GM12801 (cell line): ENCODE data around the gene FBXW9.

Source experiments
- CTCF ChIP-seq: IDR thresholded peaks from one replicate; pipeline ENCODE4 v1.5.1; 2011; ENCODE audit warnings: control low read depth; ENCODE audit not compliant: insufficient read length; ENCODE audit errors: extremely low read depth

FBXW9 gene

GRCh38 chr19:12670159-12670928, 26.1 kb downstream of the FBXW9 start:
- TF ChIP-seq CTCF = no peak

DNA sequence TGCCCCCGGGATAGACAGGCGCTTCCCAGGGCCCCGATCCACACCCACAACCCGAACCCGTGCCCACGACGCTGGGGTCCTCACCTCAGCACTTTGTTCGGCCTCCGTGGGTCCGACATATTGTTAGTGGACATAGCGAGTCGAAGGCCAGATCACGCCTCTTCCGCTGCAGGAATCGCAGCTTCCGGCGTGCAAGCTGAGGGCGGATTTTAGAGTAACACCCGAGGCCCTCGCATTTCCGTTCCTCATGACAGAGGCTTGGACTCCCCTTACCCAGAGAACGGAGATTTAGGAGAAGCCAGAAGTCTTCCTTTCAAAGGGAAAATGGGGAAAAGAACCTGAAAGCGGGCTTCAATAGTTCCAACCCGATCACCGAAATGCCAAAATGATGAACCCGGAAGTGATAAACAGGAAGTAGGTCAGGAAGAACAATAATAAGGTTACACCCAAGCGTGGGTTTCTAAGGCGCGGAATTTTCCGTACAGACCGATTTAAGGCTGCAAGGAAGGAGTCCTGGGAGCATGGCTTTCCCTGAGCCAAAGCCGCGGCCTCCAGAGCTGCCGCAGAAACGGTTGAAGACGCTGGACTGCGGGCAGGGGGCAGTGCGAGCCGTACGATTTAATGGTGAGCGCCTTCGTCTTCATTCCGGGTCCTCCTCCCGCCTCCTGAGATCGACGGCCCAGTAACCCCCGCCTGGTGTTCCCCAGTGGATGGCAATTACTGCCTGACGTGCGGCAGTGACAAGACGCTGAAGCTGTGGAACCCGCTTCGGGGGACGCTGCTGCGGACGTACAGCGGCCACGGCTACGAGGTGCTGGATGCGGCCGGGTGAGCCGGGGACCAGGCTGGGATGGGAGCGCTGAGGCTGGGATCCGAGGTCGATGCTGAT, 26.9 kb downstream of the FBXW9 start:
- no peak for TF ChIP-seq CTCF

DNA sequence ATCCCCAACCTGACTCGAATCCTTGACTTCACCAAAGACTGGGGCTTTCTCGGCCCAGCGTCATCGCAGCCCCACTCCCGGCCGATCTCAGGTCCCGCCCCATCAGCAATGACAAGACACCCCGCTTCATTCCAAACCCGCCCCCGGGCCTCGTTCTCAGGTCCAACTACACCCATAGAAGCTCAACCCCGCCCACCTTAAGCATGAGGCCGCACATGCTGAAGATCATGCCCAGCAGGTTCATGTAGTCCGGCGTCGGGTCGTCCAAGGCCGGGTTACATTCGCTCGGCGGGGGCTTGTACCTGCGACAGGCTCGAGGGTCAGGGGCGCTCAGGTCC, 27.5 kb downstream of the FBXW9 start:
- TF ChIP-seq CTCF = no peak

- no peak for TF ChIP-seq CTCF
Observed at GRCh38 chr19:12668346-12668745, 28.1 kb downstream of the FBXW9 start.

DNA sequence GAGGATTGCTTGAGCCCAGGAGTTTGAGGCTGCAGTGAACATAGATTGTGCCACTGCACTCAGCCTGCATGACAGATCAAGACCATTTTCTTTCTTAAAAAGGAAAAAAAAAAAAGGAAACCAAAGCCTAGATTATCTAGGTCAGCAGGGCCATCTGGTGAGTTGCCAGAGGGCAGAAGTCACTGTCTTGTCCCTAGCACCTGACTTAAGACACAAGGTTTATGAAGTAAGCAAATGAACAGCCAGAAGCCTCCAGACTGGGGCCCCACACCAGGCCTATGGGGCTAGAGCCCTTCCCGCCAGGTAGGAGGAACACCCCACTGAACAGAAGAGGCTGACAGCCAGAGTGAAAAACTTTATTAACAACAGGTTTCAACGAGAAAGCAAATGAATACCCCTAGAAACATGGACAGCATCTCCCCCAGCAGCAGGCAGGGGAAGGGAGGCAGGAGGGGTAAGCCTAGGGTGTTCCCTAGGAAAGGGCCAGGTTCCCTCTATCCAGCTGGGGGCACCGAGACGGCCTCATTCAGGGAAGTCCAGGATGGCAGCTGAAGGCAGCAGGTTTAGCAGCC, 28.6 kb downstream of the FBXW9 start:
- TF ChIP-seq CTCF = no peak

DNA sequence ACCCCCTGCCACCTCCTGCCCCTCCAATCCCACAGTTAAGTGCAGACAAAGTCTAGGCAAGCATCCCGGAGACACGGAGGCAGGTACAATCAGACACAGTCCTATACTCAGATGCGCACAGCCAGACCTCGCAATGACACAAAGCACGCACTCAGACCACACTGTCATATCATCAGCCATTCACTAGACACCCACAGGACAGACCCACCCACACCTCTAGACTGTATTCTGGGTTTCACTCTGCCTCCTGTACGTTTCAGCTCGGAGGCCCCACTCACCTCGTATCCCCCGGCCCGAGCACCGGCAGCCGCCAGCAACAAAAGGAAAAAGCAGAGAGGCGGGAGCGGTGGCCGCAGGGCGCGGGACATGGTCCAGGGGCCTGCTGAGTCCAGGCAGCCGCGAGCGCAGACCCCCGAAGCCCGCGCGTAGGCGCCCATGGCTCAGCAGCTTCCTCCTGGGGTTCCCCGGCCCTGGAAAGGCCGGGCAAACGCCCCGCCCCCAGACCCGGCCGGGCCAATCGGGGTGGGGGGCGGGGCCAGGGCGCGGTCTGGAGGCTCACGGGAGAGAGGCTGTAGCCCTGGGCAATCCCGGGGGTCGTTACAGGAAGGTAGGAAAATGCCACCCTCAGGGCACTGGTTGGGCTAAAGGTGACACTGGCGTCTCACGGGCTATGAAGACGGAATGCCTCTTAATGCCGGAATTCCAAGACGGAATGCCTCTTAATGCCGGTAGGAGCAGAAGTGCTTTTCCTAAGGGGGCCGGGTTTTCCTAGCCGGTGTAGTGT, 30.0 kb downstream of the FBXW9 start, which contains the start of the genes MAN2B1 and WDR83:
Gene MAN2B1 (minus strand): TSS at position 478 of the 784 bp plus-strand sequence. CDS start 41 bp downstream, at position 437.
Gene WDR83 (plus strand): TSS at position 543 of the 784 bp plus-strand sequence. CDS start 2,984 bp downstream, outside the sequence.
- TF ChIP-seq CTCF = no peak

DNA sequence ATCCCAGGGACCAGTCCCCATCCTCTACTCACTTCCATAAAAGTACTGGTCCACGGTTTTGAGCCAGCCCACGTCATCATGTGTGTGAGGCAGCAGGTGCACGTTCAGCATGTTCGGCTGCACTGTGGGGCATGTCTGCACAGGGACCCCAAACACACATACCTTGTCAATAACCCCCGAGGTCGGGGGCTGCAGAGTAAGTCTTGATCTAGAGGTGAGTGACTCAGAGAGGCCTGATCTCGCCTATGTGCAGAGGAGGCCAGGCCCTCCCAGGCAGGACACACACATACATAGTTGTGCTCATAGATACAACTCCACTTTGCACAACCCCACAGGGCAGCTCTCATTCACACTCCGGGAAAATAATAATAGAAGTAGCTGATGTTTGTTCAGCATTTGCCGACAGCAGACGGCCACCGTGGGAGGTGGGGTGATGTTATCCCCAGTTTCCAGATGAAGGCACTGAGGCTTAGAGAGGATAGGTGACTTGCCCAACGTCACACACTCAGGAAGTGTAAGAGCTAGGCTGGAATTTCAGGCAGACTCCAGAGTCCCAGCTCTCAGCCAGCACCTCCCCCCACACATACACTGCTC, 30.7 kb downstream of the FBXW9 start:
- no peak for TF ChIP-seq CTCF
